Transverse colon (tissue), 4 donors: ENCODE measurements around the gene RETSAT.

Source experiments
- CTCF ChIP-seq, 5 experiments: fragments of 200-600 bp in 3 of 5; fragments of 450-650 bp in 2 of 5; sonication (generic) in 3 of 5; IDR thresholded peaks; 1 replicate in 2 of 5; 2 replicates in 3 of 5; pipeline ENCODE4 v1.5.1; 2016 to 2017; ENCODE audit warnings: antibody characterized with exemption in 5 of 5, inconsistent platforms in 3 of 5, mild to moderate bottlenecking in 2 of 5, moderate library complexity in 1 of 5
- POLR2AphosphoS5 ChIP-seq, 3 donors: sonication (generic); formaldehyde crosslinking; IDR thresholded peaks; one replicate each; pipeline ENCODE4 v1.6.1; 2016; ENCODE audit warnings: antibody characterized with exemption in 3 of 3

- TF ChIP-seq CTCF (IDR thresholded peaks at IDR 0.05) (no peak), POLR2AphosphoS5 (IDR thresholded peaks at IDR 0.05) (peak in 1 of 3 donors; percentile 7)
These were observed 447 bp downstream of the RETSAT start for GRCh38 chr2:85353876-85354285.
